Measurements from ENCODE around the gene SAE1.
A peak's percentile ranks its signal among the peaks of the same experiment; 100 is the strongest.
"Not testable (repeated sequence)": the region's sequence is repeated elsewhere in the genome, so short reads cannot be mapped to it uniquely, and the experiment has no call there.

SAE1 gene

DNA sequence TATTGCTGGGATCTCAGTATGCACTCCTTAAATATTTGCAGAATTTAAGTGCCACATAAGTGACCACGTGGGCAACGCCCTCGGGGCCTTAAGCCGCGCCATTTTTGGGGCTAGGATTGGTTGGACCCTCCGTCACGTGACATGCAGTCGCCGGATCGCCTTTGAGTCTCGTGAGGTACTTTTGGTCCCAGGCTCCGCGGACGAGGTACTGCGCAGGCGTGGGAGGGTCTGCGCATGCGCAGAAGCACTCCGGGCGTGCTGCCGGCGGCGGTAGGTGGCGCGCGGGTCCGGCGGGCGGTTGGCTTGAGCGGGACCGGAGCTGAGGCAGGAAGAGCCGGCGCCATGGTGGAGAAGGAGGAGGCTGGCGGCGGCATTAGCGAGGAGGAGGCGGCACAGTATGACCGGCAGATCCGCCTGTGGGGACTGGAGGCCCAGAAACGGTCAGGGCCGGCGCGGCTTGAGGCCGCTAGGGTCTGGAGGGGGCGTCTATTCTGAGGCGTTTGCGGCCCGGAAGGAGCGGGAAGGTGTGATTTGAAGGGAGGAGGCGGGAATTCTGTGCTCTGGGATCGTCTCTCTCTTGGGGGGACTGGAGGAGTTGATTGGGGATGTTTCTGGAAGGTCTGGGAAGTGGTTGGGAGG lies at the start of gene SAE1:
SAE1 (plus strand) TSS at position 247 of the 639 bp plus-strand sequence; CDS start at position 343, 96 bp downstream.
- DNase-seq: peak; percentile 96

DNA sequence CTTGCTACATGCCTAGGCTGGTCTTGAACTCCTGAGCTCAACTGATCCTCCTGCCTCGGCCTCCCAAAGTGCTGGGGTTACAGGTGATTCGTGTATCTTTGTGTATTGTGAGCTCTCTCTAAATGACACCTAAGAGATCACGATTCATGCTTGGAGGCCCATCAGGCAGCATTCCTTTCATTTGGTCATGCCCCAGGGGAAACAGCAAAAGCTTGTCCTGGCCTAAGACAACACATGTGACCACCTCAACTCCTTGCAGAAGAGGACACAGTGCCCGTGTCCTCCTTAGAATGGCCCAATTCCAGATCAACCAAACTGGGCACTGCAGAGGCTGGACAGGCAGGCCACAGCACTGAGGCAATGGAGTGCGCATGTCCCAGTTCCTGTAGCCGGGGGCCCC lies 49.5 kb upstream of the SAE1 start:
- no peak for DNase-seq

DNA sequence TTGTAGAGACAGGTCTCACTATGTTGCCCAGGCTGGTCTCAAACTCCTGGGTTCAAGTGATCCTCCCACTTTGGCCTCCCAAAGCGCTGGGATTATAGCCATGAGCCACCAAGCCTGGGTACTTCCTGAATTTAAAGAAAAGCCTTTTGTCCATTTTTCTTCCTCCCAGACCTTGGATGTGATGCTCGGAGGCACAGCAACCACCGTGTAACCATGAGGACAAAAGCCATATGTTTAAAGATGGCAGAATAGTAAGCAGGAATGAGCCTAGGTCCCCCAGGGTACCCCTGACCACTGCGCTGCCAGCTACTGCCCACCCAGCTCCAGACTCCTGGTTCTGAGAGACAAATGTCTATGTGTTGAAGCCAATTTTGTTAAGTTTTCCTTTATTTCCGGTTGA lies 48.1 kb upstream of the SAE1 start:
- DNase-seq: no peak

DNA sequence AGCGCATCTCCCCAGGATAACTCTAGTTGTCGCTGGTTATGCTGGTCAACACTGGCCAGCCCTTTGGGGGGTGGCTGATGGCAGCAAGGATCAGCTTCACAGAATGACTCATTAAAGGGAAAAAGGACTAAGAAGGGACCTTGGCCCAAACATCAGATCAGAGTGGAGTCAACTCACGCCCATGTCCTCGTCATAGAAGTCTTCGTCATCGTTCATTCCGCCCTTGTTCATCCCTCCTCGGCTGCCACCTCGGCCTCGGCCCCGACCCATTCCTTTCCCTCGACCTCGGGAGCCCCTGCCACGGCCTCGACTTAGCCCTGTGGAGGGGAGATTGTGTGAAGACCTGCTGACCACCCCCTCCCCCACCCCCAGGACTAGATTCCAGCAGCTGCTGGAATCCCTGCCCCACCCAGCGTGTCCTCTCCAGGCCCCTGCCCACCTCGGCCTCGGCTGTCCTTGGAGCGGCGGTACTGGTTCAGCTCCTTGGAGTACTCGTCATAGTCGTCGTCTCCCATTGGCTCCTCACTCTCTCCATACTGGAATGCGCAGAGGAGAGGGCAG lies 45.7 kb upstream of the SAE1 start:
- DNase-seq: no peak

DNA sequence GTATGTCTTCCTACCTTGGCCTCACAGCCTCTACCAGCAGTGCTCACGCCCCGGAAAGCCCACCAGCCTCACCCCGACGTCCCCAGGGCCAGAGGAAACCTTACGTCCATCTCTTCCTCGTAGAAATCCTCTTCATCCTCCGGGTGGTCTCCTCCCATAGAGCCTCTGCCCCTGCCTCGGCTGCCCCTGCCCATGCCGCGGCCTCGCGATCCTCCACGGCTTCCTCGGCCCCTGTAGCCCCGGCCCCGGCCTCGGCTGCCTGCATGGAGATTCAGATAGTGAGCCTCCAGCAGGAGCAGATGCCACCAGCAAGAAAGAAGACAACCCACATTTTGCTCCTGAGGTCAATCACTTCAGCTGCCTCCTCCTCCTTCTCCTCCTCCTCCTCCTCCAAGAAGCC lies 44.4 kb upstream of the SAE1 start:
- DNase-seq: no peak

DNA sequence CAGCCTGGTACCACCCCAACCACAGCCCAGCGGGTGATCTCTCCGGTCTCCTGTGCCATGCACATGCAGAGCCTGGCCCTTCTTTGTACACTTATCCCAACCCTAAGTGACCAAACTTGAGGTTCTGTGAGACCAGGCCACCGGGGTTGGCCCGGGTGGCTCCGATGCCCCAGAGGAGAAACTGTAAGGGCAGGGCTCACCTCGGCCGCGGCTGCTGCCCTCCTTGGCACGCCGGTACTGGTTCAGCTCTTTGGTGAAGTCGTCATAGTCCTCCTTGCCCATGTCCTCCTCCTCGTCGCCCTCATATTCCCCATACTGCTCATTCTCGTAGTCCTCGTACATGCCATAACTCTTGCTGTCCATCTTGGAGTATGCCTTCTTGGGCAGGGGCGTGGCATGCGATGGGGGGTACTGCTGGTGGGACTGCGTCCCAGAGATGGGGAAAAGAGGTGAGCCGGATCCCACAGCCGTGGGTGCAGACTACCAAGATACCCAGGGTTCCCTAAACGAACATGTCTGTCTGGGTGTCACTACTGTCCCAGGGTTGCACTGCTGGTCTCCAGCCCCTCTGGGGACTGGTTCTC lies 40.8 kb upstream of the SAE1 start:
- DNase-seq: no peak

DNA sequence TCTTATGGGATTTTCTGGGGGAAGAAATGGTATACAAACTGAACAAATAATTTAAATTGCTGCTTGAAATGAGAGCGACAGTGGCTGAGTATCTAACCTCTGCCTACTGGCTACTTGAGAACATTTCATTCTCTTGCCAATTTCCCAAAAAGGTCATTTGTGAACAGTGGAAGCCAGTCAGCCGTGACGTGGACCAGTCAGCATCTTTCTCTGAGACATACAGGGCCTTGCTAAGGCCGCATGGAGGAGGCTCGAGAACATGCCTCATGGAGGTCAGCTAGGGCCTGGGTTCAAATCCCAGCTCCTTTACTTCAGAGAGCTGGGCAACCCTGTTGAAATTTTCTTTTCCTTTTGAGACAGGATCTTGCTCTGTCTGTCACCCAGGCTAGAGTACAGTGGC lies 37.4 kb upstream of the SAE1 start:
- no peak for DNase-seq

DNA sequence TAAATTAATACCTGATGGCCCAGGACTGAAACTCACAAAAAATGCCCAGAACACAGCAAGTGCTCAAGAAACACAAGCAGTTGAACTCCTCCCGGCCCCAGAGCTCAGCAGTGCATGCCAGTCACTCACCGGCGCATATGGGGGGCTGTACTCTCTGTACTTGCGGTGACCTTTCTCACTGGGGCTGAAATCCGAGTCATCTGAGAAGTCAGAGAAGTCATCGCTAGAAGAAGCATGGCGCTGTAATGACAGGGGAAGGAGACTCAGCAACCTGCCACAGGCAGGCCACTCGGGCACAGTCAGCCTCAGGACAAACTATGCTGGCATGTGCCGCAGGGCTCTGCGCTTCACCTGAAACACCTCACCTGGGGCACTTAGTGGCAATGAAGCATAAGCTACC lies 36.8 kb upstream of the SAE1 start:
- peak; percentile 67 to 73 for DNase-seq

DNA sequence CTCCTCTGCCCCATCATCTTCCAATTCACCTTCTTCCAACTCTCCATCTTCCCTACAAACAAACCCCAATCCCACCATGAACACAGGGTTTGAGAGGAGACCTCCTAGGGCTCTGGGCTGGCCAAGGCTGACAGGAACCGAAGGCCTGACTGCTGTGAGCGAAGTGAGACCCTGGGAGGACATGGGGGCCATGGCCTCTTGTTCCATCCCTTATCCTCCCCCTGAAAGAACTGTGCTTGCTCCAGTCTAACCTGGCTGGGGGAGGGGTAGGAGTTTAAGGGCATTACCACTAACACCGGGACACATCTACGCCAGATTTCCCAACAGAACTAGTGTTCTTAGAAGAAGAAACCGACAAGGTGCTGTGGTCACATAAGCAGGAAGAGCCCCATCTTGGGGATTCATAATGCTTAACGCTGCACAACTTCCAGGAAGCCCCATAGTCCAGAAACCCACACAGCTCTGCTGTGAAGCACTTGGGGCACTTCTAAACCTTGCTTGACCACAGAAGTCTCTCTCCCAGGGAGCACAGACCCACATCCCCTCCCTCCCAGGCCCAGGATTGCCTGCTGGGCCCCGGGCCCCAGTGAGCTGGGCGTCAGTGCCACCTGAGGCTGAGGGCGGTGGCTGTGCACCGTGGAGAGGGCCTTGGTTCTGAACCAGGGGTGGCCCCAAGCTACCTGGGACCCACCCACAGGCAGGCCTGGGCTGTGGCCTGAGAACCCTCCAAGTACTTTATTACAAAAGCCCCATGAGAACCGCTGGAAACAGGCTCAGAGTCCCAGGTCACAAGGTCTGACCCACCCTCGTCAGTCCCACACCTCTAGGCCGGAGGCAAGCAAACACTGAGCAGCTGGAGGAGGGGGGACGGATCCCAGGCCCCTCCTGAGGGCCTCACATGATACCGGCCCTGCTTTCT lies 35.8 kb upstream of the SAE1 start:
- DNase-seq: peak; percentile 77 to 79

DNA sequence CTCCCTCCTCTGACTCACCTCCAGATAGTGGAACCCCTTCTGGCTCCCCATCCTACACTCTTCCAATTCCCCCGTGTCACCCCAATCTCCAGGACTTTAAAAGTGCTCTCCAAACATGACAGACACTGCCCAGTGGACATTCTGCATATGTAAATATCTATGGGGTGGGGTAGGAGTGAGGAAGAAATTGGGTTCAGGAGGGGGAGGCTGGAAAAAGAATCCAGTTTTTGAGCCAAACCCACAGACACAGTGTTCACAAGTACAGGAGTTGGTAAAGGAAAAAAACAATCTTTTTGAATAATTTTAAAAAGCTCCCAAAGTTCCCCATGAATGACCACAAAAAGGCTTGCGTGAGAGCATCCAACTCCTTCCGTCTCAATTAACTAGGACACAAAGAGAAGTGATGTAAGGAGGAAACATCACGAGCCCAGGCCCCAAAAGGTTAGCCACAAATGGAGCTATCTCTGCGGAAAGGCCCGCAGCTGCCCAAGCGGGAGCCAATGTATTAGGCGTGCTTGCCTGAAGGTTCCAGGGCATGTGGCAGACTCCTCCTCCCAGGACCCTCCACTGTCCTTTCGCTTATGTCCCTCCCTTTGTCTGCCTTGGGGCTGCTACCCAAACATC lies 35.0 kb upstream of the SAE1 start:
- DNase-seq: peak; percentile 29 to 41

DNA sequence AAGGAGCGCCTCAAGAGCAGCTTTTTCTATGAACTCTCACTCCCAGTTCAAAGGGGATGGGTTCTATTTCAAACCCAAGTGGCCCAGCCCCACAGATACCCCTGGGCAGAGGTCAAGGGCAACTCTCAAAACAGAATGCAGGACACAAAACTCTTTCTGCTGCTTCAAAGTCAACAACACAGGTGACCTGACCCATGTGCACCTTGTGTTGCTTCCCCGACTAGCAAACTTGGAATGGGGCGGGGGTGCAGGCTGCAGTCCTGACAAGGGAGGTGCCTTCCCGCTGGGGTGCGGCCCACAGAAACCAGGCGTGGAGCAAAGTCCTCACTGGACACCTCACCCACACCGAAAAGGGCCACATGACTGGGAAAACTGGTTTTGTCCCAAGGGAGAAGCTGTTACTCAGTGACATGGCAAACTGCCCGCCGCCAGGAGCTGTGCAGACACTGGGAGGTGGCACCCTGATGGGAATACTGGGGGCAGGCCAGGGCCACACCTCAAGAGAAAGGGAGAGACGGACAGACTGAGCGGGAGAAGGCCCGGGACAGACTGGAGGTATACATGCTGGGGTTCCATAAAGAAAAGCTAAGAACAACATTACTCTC lies 34.4 kb upstream of the SAE1 start:
- no peak for DNase-seq

DNA sequence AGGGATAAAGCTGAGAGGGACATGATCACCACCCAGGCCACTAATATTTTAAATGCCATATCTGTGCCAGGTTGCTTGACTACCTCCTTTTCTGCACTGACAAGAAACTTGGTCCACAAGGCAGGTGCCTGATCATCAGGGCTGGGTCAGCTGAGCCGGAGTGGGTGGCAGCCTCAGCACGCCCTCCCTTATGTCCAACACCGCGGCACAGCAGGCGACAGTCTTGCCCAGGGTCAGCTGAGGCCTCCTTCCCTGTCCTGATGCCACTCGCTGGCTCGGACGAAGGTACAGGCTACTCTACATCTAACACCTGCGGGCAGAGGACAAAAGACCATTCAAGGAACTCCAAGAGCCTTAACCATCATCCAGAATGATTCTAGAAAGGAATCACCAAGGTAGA lies 33.9 kb upstream of the SAE1 start:
- DNase-seq: no peak

DNA sequence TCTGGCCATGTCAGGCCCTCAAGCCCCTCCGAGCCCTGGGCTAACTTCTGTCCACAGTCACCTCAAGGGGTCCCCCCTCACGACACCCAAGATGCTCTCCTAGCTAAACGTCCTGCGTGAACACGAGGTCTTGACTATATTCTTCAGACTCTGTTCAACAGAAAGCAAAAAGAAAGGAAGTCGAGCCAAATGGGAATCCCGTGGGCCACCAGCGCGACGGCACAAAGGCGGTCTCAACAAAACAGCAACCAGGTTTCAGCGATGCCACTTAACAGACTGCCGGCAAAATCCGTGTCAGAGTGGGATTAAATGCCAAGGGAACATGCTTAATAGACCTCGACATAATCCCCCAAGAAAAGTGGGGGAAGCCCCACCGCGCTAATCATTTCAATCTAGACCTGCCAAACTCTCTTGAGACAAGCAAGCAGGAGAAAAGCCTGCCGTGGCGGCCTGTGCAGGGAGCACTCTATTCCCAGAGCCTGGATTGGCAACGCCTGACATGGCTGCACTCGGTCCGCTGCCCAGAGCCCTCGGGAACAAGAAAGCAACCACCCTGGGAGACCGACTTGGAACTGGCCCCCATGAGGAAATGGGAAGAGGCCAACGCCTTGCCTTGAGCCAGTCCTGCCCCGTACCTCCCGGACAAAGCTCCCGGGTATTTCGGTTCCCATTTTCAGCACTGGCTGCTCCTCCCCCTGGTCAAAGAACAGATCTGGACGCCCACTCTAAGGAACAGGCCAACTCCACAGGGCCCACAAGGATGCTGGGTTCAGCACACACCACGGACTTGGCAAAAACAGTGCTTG lies 33.0 kb upstream of the SAE1 start:
- no peak for DNase-seq

DNA sequence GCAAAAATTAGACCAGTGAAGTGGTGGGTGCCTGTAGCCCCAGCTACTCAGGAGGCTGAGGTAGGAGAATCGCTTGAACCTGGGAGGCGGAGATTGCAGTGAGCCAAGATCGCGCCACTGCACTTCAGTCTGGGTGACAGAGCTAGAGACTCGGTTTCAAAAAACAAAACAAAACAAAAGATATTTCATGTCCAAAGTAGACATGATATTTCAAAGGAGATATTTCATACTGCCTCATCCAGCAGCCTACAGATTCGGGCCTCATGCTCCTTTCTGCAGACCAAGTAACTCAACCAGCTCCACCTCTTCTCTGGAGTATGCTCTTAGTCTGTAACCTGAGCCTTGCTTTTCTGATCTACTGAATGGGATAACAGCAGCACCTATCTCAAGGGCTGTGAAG lies 32.0 kb upstream of the SAE1 start:
- DNase-seq: no peak

DNA sequence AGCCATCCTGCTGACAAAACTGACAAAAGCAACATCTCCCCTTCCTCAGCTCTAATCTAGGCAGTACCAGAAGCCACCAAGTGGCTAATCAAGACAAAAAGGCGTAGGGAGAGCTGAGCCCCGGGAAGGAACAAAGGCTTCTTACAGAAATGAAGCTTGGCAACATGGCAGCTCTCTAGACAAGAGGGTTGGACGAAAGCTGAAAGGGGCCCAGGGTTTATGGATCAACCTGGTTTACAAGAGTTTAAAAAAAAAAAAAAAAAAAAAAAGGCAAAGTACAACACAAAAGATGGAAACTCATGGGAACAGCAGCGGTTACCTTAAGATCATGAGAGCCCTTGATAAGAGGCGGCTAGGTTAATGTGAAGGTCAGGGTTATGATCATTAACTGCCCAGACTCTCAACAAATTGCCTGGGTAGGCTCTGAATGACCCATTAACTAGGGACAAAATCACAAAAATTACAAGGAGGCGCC lies 31.0 kb upstream of the SAE1 start:
- DNase-seq: no peak

DNA sequence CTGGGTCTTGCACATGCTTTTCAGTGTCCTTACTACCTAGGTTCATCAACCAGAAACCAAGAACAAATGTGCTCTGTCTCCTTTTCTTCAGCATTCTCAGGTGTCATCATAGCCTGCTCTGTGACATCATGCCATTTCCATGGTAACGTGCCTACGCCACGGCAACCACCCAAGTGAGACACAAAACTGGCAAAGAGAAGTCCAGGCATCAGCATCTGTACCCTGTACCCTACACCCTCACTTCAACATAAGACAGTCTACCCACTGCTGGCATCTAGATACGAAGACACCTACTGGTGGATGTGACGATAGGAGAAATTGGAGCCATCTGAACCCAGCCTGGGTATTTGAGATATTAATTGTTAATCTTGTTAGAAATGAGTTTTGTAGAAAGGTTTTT lies 30.3 kb upstream of the SAE1 start:
- DNase-seq: peak in 1 of 2 experiments; percentile 40

DNA sequence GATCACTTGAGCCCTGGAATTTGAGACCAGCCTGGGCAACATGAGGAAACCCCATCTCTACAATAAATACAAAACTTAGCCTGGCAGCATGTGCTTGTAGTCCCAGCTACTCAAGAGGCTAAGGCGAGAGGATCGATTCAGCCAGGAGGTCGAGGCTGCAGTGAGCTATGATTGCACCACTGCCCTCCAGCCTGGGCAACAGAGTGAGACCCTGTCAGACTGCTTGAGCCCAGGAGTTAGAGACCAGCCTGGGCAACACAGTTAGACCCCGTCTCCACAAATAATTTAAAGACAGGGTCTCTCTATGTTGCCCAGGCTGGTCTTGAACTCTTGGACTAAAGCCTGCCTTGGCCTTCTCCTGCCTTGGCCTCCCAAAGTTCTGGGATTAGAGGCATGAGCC lies 29.5 kb upstream of the SAE1 start:
- DNase-seq: not testable (repeated sequence)

DNA sequence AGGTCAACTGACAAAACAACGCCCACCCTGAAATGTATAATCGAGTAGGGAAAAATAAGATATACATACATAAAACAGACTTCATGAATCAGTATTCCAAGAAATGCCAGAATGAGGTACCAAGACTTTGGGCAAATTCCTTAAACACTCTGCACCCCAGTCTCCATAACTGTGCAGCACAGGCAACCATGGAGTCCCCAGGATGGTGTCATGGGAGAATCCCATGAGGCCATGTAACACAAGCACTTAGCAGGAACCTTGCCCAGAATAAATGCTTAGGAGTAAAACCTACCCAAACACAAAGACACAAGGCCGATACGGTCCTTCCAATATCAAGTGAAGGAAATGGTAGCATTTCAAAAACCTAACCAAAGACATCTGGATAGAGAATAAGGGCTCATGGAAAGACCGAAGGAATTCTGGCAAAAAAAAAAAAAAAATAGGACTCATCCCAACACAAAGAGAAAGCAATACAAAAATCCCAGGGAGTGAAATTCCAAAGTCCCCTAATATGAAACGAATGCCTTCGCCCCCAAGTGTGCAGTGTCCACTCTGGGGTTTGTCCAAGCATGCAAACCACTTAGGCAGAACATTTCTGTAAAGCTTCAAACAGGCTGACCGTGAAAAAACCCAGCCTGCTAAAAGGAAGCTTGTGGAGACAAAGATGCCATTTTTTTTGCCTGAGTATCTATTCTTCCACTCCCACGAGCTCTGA lies 28.1 kb upstream of the SAE1 start:
- DNase-seq: no peak

DNA sequence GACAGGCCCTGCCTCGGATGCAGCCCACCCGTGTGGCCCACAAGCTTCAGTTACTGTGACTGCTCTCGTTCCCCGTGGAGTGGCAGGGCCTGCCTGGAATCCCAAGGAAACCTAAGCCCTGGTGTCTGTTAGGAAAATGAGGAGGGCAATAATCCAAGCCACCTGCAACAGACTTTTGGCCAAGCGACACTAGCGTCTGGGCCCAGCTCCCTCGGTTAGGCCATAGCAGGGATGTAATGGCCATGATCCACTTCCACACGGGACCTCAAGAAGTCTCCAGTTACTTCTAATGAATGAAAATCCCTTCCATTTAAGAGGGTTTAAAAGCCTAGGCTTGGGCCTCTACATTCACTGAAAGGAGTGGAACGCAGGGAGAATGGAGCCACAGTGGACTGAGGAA lies 26.0 kb upstream of the SAE1 start:
- DNase-seq: no peak

DNA sequence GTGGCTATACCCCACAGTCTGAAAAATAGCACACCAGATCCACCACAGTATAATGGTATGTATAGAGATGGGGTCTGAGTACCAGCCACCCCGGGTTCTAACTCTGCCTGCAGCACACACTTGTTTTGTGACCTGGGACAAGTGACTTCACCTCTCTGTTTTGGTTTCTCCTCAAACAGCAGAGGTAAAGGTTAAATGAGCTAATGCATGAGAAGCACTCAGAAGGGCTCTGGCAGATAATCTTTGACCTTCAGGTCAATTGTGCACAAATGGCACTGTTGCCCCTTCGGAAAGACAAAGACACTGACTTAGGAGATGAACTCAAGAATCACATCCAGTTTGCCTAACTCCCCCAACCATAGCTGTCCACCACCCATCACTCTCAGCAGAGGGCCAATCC lies 24.8 kb upstream of the SAE1 start:
- no peak for DNase-seq

DNA sequence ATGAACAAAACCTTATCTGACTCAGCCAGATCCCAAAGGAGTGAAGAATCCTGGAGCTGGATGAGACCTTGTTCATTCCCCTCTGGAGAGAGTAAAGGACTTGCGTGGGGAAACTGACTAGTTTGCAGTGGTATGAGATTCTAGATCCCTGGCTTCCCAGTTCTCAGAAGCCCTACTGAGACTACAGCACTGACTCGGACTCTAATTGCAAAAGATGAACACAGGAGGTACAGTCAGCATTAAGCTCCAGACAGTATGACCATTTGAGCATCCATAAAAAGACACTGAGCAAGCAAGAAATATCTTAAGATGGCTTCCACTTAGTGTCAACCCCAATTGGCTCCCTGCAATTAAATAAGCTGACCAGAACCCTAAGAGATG lies 23.8 kb upstream of the SAE1 start:
- no peak for DNase-seq
